Measurements from ENCODE around the gene MYRF.

Gene MYRF

GRCh38 chr11:61752117-61752924 is at the start of gene MYRF:
Gene MYRF, plus strand, starts transcription at chr11:61752636. Its CDS starts 109 bp downstream, at chr11:61752745.
- DNase-seq (ENCODE audit: low spot score) = peak; percentile 55

- DNase-seq (ENCODE audit: low spot score) = no peak
These were observed 49.6 kb upstream of the MYRF start for GRCh38 chr11:61702701-61703312.

- DNase-seq (ENCODE audit: low spot score) = no peak
These were observed 47.6 kb upstream of the MYRF start for GRCh38 chr11:61704838-61705237.

- no peak for DNase-seq (ENCODE audit: low spot score)
These were observed 45.7 kb upstream of the MYRF start for GRCh38 chr11:61706452-61707400.

- no peak for DNase-seq (ENCODE audit: low spot score)
These were observed 44.9 kb upstream of the MYRF start for GRCh38 chr11:61707574-61707973.

GRCh38 chr11:61709110-61709509 is 43.3 kb upstream of the MYRF start:
- no peak for DNase-seq (ENCODE audit: low spot score)

GRCh38 chr11:61709572-61709971 is 42.9 kb upstream of the MYRF start:
- DNase-seq (ENCODE audit: low spot score) = no peak

GRCh38 chr11:61710019-61710418 is 42.4 kb upstream of the MYRF start:
- no peak for DNase-seq (ENCODE audit: low spot score)

- no peak for DNase-seq (ENCODE audit: low spot score)
These were observed 41.4 kb upstream of the MYRF start for GRCh38 chr11:61711037-61711436.

- no peak for DNase-seq (ENCODE audit: low spot score)
These were observed 40.9 kb upstream of the MYRF start for GRCh38 chr11:61711498-61711897.

GRCh38 chr11:61712314-61712713 is 40.1 kb upstream of the MYRF start:
- DNase-seq (ENCODE audit: low spot score) = no peak

GRCh38 chr11:61712846-61713245 is 39.6 kb upstream of the MYRF start:
- DNase-seq (ENCODE audit: low spot score) = no peak

- no peak for DNase-seq (ENCODE audit: low spot score)
These were observed 39.0 kb upstream of the MYRF start for GRCh38 chr11:61713464-61713863.

GRCh38 chr11:61713906-61714305 is 38.5 kb upstream of the MYRF start:
- DNase-seq (ENCODE audit: low spot score) = no peak

GRCh38 chr11:61714316-61714715 is 38.1 kb upstream of the MYRF start:
- no peak for DNase-seq (ENCODE audit: low spot score)

- no peak for DNase-seq (ENCODE audit: low spot score)
These were observed 37.5 kb upstream of the MYRF start for GRCh38 chr11:61714916-61715315.

- no peak for DNase-seq (ENCODE audit: low spot score)
These were observed 36.6 kb upstream of the MYRF start for GRCh38 chr11:61715867-61716266.

- DNase-seq (ENCODE audit: low spot score) = no peak
These were observed 35.8 kb upstream of the MYRF start for GRCh38 chr11:61716478-61717285.

GRCh38 chr11:61717286-61718033 is 35.0 kb upstream of the MYRF start:
- DNase-seq (ENCODE audit: low spot score) = no peak

GRCh38 chr11:61718046-61718531 is 34.3 kb upstream of the MYRF start:
- DNase-seq (ENCODE audit: low spot score) = no peak
